Loucy (cell line): ENCODE data around the gene NUP62.
A peak's percentile ranks its signal among the peaks of the same experiment; 100 is the strongest.

ENCODE experiments used
- H2AFZ ChIP-seq: fragments of 200-600 bp; sonication (generic); 2 replicates; pipeline ENCODE4 v1.6.0; 2016; ENCODE audit warnings: antibody characterized with exemption, mild to moderate bottlenecking, low read length, moderate library complexity
- H3F3A ChIP-seq: fragments of 200-600 bp; 2 replicates; pipeline ENCODE4 v1.6.0; 2016; ENCODE audit warnings: antibody characterized with exemption, low read depth, mild to moderate bottlenecking
- H3K27me3 ChIP-seq: fragments of 200-600 bp; sonication (generic); 2 replicates; pipeline ENCODE4 v1.6.1; 2014; ENCODE audit warnings: low read length, mild to moderate bottlenecking; ENCODE audit not compliant: insufficient read depth, poor library complexity, severe bottlenecking
- H3K36me3 ChIP-seq: fragments of 200-600 bp; sonication (generic); 2 replicates; pipeline ENCODE4 v1.6.1; 2016; ENCODE audit warnings: low read length; ENCODE audit not compliant: insufficient read depth
- H3K4me1 ChIP-seq: fragments of 200-600 bp; sonication (generic); 2 replicates; pipeline ENCODE4 v1.5.1; 2014; ENCODE audit warnings: low read length, mild to moderate bottlenecking; ENCODE audit not compliant: insufficient read depth, poor library complexity, severe bottlenecking
- H3K4me2 ChIP-seq: fragments of 200-600 bp; sonication (generic); 2 replicates; pipeline ENCODE4 v1.6.0; 2014; ENCODE audit warnings: antibody characterized with exemption, low read length, low read depth, mild to moderate bottlenecking; ENCODE audit not compliant: poor library complexity, severe bottlenecking
- H3K4me3 ChIP-seq: fragments of 200-600 bp; sonication (generic); 2 replicates; pipeline ENCODE4 v1.5.1; 2014; ENCODE audit warnings: low read length, mild to moderate bottlenecking, mixed read lengths; ENCODE audit not compliant: poor library complexity, severe bottlenecking
- H3K79me2 ChIP-seq: fragments of 200-600 bp; sonication (generic); 2 replicates; pipeline ENCODE4 v1.6.1; 2014; ENCODE audit warnings: low read length; ENCODE audit not compliant: insufficient read depth
- H3K9ac ChIP-seq: fragments of 200-600 bp; sonication (generic); 2 replicates; pipeline ENCODE4 v1.6.0; 2014; ENCODE audit warnings: mild to moderate bottlenecking, low read depth, low read length, moderate library complexity; ENCODE audit not compliant: poor library complexity, severe bottlenecking
- H3K9me2 ChIP-seq: fragments of 200-600 bp; sonication (generic); replicated peaks from 2 replicates; pipeline ENCODE4 v1.6.1; 2016; ENCODE audit warnings: low read depth, low read length, mixed read lengths
- H3K9me3 ChIP-seq: fragments of 200-600 bp; sonication (generic); 2 replicates; pipeline ENCODE4 v1.6.1; 2014; ENCODE audit warnings: mild to moderate bottlenecking, antibody characterized with exemption, low read length, low read depth; ENCODE audit not compliant: insufficient read depth
- H4K20me1 ChIP-seq: fragments of 200-600 bp; sonication (generic); 2 replicates; pipeline ENCODE4 v1.6.0; 2014; ENCODE audit warnings: antibody characterized with exemption, low read length, mild to moderate bottlenecking; ENCODE audit not compliant: insufficient read depth, poor library complexity, severe bottlenecking
- EZH2phosphoT487 ChIP-seq: fragments of 200-600 bp; IDR thresholded peaks from 2 replicates; pipeline ENCODE4 v1.6.1; 2018; ENCODE audit warnings: antibody characterized with exemption, mild to moderate bottlenecking, moderate library complexity, borderline replicate concordance
- TF ChIP-seq, protein P1 (sequence below): fragments of 200-600 bp; sonication (generic); conservative IDR thresholded peaks from 2 replicates; pipeline ENCODE4 v1.5.1; 2014; ENCODE audit warnings: mild to moderate bottlenecking, antibody characterized with exemption, low read length

NUP62 gene

GRCh38 chr19:49940482-49940791, 11.1 kb upstream of the NUP62 start:
- Histone ChIP-seq H3F3A (no peaks in the 10 kb centered on the region; the same call in 1 of the 2 replicates), H3K27me3 (no peaks in the 10 kb centered on the region), H3K4me3 (no peak overlapping the region), H3K9me3 (no peaks in the 10 kb centered on the region), H3K9me2 (no peaks in the 10 kb centered on the region), H3K4me2 (no peak overlapping the region), H2AFZ (no peak overlapping the region), H3K4me1 (no peaks in the 10 kb centered on the region), H4K20me1 (no peaks in the 10 kb centered on the region), H3K9ac (no peak overlapping the region), H3K36me3 (no peaks in the 10 kb centered on the region), H3K79me2 (no peaks in the 10 kb centered on the region)
- TF ChIP-seq, protein P1, sequence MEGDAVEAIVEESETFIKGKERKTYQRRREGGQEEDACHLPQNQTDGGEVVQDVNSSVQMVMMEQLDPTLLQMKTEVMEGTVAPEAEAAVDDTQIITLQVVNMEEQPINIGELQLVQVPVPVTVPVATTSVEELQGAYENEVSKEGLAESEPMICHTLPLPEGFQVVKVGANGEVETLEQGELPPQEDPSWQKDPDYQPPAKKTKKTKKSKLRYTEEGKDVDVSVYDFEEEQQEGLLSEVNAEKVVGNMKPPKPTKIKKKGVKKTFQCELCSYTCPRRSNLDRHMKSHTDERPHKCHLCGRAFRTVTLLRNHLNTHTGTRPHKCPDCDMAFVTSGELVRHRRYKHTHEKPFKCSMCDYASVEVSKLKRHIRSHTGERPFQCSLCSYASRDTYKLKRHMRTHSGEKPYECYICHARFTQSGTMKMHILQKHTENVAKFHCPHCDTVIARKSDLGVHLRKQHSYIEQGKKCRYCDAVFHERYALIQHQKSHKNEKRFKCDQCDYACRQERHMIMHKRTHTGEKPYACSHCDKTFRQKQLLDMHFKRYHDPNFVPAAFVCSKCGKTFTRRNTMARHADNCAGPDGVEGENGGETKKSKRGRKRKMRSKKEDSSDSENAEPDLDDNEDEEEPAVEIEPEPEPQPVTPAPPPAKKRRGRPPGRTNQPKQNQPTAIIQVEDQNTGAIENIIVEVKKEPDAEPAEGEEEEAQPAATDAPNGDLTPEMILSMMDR: no peak; the same call in 1 of the 2 replicates
- no peak for TF ChIP-seq EZH2phosphoT487

DNA sequence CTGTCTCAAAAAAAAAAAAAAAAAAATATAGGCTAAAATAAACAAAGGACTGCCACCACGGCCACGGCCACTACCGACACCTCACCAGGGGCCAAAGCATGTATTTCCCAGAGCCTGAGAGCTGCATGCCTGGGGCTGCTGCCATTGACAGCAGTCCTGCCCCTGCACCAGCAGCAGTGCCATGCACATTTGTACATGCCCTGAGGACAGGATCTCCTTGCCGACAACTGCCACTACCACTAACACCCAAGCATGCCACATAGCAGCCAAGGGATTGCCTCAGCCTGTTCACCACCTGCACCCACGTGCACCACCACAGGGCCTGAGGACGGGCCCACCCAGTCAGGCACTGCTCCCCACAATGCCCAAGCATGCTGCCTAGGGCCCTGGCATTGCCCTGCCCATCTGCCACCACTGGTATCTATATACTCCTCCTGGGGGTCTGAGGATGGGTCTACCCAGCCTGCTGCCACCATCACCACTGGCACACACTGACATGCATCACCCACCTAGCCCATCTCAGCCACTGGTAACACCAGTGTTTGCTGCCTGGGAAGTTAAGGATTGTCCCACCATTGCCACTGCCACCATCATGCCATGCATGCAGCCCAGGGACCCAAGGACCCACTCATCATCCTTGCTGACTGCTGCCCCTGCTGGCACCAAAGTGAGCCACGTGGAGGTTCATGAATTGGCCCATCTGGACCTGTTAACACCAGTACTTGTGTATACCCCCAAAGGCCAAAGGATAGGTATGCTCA, 10.6 kb upstream of the NUP62 start:
- Histone ChIP-seq H3K27me3 (no peaks in the 10 kb centered on the region), H3K9me2 (no peaks in the 10 kb centered on the region), H3K4me1 (no peaks in the 10 kb centered on the region), H2AFZ (no peak overlapping the region), H3K79me2 (no peaks in the 10 kb centered on the region), H4K20me1 (no peaks in the 10 kb centered on the region), H3K4me2 (no peak overlapping the region), H3K9ac (no peak overlapping the region), H3K36me3 (no peaks in the 10 kb centered on the region), H3K4me3 (no peak overlapping the region), H3F3A (no peaks in the 10 kb centered on the region; the same call in 1 of the 2 replicates), H3K9me3 (no peaks in the 10 kb centered on the region)
- TF ChIP-seq, protein P1: peak; percentile 53
- TF ChIP-seq EZH2phosphoT487: no peak

- Histone ChIP-seq H3K9me3 (no peaks in the 10 kb centered on the region), H3K4me2 (no peak overlapping the region), H2AFZ (no peak overlapping the region), H3K4me3 (no peak overlapping the region), H3F3A (no peaks in the 10 kb centered on the region; the same call in 1 of the 2 replicates), H3K9me2 (no peaks in the 10 kb centered on the region), H3K4me1 (peaks cover 2% of the 10 kb centered on the region), H3K9ac (no peak overlapping the region), H3K27me3 (no peaks in the 10 kb centered on the region), H3K79me2 (no peaks in the 10 kb centered on the region), H3K36me3 (no peaks in the 10 kb centered on the region), H4K20me1 (no peaks in the 10 kb centered on the region)
- TF ChIP-seq, protein P1: no peak
- no peak for TF ChIP-seq EZH2phosphoT487
Observed at GRCh38 chr19:49938662-49939061, 9.4 kb upstream of the NUP62 start.
